Fibroblast of the aortic adventitia (primary cell): ENCODE results near the gene LYRM4. TPM values are rescaled to one million over a fixed set of nuclear protein-coding genes. Genes with fewer than 3 reads are reported as not detected.

Experiments
- DNase-seq: peaks from one replicate; pipeline ENCODE4 v3.0.0-alpha.2; 2010; ENCODE audit warnings: low read depth
- H3K4me3 ChIP-seq: 2 replicates; pipeline ENCODE4 v1.5.1; 2011; ENCODE audit warnings: low read depth, mild to moderate bottlenecking, control low read depth, low read length, moderate library complexity
- CTCF ChIP-seq: IDR thresholded peaks from 2 replicates; pipeline ENCODE4 v1.5.1; 2011; ENCODE audit warnings: mild to moderate bottlenecking, low read length, control low read depth, inconsistent platforms; ENCODE audit not compliant: insufficient read depth
- total RNA-seq: library from RNA; depleted of rRNA; stranded (reverse); fragments of >200 nt; gene quantifications from 2 replicates; pipeline ENCODE4 v1.2.3, GENCODE V29; 2012; ENCODE audit warnings: low replicate concordance

LYRM4 gene
- total RNA-seq, 1 donor: 21.2 TPM

GRCh38 chr6:5119090-5119951 is 141.4 kb downstream of the LYRM4 start:
- H3K4me3 ChIP-seq: no peak overlapping the region
- DNase-seq: no peak
- no peak for TF ChIP-seq CTCF

GRCh38 chr6:5116243-5116991 is 144.3 kb downstream of the LYRM4 start:
- DNase-seq: no peak
- no peak for TF ChIP-seq CTCF
- H3K4me3 ChIP-seq: no peak overlapping the region

GRCh38 chr6:5115168-5115567 is 145.6 kb downstream of the LYRM4 start:
- DNase-seq: peak; percentile 31
- peak; percentile 22 for TF ChIP-seq CTCF
- no peak overlapping the region for H3K4me3 ChIP-seq

- no peak for DNase-seq
- no peak overlapping the region for H3K4me3 ChIP-seq
- no peak for TF ChIP-seq CTCF
Measured at GRCh38 chr6:5113096-5113495, 147.7 kb downstream of the LYRM4 start.

GRCh38 chr6:5112066-5112799 is 148.5 kb downstream of the LYRM4 start:
- no peak for TF ChIP-seq CTCF
- H3K4me3 ChIP-seq: no peak overlapping the region
- DNase-seq: peak; percentile 61

GRCh38 chr6:5111626-5112025 is 149.1 kb downstream of the LYRM4 start:
- no peak for DNase-seq
- TF ChIP-seq CTCF: no peak

More at GRCh38 chr6:5111626-5112025, 149.1 kb downstream of the LYRM4 start:
- H3K4me3 ChIP-seq: no peak overlapping the region
